GM18520 (cell line): Measurements from ENCODE around the gene UQCR11.

ENCODE experiments used
- ATAC-seq: cut with Tn5 transposase; IDR thresholded peaks from one replicate; pipeline ENCODE4 v1.9.1; 2021; ENCODE audit not compliant: unreplicated experiment

The UQCR11 gene

DNA sequence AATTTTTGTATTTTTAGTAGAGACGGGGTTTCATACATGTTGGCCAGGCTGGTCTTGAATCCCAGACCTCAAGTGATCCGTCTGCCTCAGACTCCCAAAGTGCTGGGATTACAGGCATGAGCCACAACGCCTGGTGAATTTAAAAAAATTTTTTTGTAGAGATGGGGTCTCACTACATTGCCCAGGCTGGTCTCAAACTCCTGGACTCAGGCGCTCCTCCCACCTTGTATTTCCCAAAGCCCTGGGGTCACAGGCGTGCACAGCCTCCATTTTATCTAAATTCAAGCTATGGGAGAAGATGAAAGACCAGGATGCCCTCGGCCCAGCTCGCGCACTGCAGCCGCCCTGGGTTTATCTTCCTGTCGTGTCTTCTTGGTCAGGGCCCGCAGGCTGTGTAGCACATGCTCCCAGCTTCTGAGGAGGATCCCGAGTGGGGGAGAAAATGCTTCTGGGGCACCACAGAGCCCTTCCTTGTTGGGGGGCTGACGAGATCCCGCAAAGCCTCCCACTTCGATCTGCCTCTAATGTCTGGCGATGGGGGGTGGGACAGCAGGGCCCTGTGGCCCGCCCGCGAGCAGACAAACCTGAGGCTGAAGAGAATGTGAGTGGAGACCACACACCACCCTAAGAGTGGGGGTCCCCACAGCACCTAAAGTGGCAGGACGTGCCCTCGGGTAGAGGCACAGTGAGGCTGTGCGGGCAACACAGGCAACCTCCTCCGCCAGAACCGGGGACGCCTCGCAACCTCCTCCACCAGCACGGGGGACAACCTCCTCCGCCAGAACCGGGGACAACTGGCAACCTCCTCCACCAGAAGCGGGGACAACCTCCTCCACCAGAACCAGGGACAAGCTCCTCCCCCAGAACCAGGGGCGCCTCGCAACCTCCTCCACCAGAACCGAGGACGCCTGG, 31.3 kb upstream of the UQCR11 start:
- no peak for ATAC-seq

- ATAC-seq = no peak
Observed at GRCh38 chr19:1634938-1635243, 29.6 kb upstream of the UQCR11 start.

- no peak for ATAC-seq
Observed at GRCh38 chr19:1634242-1634937, 29.1 kb upstream of the UQCR11 start.

GRCh38 chr19:1633269-1633826, 28.1 kb upstream of the UQCR11 start:
- no peak for ATAC-seq

DNA sequence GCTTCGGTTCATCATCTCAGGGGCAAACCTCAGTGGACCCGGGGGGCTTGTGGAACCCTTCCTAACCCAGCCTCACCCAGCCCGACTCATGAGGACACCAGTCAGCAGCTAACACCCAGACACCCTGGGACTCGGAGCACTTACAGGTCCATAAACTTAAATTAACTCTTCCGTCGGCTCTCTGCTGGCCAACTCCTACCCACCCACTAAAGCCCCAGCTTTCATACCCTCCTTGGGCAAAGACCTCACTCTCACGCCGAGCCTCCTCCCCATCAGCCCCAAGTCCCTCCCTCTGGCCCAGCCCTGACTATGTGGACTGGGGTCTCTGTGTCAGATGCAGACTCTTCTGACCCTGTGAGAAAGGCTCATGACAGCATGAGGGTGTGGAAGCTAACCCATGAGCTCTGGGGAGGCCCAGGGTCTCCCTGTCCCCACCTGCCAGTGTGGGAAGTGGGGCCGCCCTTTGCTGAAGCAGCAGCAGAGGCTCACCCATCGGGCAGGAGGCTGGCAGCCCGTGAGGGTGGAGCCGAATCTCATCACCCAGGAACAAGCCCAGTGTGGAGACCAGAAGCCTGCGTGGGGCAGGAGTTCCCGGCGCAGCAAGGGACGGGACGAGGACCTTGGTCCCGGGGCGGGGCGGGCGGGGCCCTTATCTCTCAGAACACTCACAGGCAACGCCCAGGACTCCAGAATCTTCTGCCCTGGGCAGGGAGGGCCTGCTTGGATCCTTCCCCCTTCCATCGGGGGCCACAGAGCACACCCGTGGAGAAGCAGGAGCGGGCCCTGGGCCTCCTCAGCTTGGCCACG, 27.4 kb upstream of the UQCR11 start:
- no peak for ATAC-seq

DNA sequence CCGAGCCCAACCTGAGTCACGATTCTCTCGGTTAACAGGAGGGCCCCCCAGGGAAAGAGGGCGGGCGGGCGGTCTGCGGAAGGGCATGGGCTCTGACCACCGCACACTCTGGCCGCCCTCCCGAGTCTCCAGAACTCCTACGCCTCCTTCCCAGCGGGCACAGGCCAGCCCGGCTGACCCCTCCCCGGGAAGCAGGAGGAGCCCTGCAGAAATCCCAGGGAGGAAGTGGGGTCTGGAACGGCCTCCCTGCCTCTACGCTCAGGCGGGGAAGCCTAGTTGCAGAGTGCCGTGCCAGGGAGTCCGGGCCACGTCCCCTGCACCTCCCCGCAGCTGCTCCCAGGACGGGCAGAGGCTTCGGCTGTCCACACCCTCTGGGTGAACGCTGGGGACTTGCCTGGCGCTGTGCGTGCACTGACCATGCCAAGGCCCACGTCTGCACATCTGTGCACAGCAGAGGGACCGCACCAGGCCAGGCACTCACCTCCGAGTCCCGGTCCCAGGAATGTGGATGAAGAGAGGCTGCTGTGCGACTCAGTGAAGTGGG, 26.4 kb upstream of the UQCR11 start:
- ATAC-seq = no peak

DNA sequence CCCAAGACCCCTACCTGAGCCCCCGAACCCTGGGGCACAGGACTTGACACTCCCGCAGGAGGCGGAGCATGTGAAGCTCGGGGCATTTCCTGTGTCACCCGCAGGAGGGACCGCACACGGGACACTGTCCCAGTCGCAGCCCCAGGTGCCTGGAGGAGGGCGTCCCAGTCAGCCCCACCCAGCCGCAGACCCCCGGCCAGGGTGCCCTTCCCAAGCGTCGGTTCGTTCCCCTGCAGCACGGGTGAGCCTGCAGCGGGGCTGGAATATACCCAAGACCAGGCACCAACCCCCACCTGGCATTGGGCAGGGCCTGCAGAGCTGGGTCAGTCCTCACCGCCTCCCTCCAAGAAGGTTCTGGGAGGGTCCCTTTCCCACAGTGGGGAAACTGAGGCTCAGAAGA, 25.5 kb upstream of the UQCR11 start:
- ATAC-seq = no peak

GRCh38 chr19:1630012-1630411, 24.8 kb upstream of the UQCR11 start:
- ATAC-seq = no peak

DNA sequence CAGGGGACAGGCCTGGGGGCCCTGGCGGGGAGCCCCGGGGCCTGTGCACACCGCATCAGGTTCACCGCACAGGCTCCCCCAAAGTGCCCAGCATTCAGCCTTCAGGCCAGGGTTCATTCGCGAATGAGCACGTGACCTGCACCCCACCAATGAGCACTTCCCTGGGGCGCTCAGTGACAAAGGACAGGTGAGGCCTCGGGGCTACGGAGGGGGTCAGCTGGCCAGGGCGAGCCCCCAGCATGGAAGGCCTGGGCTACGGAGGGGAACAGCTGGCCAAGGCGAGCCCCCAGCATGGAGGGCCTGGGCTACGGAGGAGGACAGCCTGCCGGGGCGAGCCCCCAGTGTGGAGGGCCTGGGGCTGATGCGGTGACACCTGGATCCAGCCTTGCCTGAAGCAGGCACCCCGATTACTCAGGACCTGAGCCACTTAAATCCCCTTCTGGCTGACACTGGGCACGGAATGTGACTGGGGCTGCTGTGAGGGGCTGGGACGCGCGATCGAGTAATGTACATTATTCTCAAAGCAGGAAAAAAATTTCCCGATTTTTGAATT, 24.1 kb upstream of the UQCR11 start:
- no peak for ATAC-seq

GRCh38 chr19:1627194-1627593, 21.9 kb upstream of the UQCR11 start:
- no peak for ATAC-seq

DNA sequence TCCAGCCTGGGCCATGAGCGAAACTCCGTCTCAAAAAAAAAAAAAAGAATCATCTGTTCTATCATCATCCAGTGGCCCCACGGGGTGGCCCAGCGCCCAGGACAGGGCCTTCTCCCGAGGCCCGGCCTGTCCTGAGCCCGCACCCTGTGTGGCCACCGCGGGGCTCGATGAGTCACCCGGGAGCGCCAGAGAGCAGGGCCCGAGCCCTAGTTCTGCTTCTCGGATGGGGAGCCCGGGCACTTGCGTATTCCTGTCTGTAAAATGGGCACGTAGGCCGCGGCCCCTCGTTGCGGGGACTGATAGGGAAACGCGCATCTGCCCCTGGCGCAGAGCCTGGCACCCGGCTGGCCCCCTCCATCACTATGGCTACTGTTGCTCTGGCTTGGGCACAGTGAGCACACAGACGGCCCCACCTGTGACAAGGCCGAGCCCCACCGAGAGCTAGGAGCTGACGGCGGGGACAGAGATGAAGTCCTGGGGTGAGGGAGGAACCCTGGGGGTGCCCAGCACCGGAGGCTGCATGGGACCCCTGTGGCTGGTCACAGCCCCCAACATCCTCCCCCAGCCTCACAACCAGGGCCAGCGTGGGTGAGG, 21.3 kb upstream of the UQCR11 start:
- ATAC-seq = no peak

- no peak for ATAC-seq
Observed at GRCh38 chr19:1624458-1624857, 19.2 kb upstream of the UQCR11 start.

DNA sequence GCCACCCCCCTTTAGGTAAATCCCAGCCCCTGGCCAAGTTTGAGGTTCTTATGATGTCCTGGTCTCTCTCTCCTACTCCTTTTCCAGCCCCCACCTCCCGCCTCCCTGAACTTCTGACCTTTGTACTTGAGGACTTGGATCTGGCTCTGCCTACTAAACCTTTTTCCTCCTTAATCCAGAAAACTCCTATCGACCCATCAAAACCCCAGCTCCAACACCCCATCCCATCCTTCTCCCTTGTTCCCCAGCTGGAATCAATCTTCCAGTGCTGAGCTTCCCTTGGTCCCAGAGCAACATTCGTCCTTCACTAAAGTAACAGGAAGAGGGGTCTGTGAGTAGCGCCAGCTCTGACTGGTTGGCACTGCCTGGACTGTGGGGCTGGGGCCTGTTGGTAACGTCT, 17.3 kb upstream of the UQCR11 start:
- ATAC-seq = no peak

GRCh38 chr19:1622007-1622406, 16.7 kb upstream of the UQCR11 start:
- ATAC-seq = no peak

DNA sequence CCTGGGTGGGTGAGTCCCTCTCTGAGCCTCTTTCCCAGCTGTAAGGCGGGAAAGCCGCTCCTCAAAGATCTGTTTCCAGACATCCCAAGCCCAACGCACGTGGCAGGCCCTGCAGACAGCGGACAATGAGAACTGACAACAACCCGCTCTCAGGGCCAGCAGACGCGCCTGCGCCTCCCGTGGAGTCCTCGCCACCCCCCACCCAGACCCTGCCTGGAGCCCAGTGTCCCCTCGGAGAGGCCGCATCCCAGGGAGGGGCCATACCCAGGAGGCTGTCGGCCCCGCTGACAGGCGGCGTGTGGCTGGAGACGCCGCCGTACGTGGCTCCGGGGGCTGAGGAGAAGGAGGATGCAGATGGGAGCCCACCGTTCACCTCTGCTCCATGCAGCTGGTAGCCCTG, 16.3 kb upstream of the UQCR11 start:
- ATAC-seq = no peak

DNA sequence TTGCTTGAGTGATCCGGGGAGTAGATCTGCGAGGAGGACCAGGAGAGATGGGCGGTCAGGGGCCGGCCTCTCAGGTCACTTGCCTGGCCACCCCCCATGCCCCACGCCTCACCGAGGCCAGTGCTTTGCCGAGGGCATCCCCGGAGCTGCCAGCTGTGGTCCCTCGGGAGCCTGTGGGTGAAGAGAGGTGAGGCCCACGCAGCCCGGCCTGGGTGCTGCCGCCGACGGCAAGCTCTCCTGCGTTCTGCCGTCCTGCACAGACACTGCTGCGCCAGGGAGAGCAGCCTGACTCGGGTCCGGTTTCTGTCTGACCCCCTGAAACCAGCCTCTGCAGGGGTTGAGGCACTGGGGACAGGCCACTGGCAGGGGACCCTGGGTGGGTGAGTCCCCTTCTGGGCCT, 15.8 kb upstream of the UQCR11 start:
- no peak for ATAC-seq

- ATAC-seq = no peak
Observed at GRCh38 chr19:1620502-1620901, 15.2 kb upstream of the UQCR11 start.

GRCh38 chr19:1619703-1620102, 14.4 kb upstream of the UQCR11 start:
- no peak for ATAC-seq

DNA sequence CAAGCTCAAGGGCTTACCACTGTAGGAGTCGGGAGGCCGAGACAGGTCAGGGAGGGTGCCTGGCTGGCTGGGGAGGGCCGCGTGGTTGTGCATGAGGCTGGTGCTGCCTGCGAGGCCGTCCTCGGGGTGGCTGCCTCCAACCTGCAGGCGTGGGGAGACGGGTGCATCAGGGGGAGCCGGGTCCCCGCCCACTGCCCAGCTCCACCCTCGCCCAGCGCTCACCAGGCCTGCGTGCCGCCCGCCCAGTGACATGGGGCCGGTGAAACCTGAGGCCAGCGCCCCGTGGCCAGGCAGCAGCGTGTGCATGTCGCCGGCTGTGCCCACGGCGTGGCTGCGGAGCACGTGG, 13.8 kb upstream of the UQCR11 start:
- ATAC-seq = no peak
